NCI-H2081 treated with DMSO at 0.1 percent for 48 hours (cell line): ENCODE data around the gene SHANK2.
"Not testable (repeated sequence)": the region's sequence is repeated elsewhere in the genome, so short reads cannot be mapped to it uniquely, and the experiment has no call there.

Experiments
- DNase-seq: peaks from one replicate; lab custom pipeline; 2025; lab: John Stamatoyannopoulos, UW

Gene SHANK2

DNA sequence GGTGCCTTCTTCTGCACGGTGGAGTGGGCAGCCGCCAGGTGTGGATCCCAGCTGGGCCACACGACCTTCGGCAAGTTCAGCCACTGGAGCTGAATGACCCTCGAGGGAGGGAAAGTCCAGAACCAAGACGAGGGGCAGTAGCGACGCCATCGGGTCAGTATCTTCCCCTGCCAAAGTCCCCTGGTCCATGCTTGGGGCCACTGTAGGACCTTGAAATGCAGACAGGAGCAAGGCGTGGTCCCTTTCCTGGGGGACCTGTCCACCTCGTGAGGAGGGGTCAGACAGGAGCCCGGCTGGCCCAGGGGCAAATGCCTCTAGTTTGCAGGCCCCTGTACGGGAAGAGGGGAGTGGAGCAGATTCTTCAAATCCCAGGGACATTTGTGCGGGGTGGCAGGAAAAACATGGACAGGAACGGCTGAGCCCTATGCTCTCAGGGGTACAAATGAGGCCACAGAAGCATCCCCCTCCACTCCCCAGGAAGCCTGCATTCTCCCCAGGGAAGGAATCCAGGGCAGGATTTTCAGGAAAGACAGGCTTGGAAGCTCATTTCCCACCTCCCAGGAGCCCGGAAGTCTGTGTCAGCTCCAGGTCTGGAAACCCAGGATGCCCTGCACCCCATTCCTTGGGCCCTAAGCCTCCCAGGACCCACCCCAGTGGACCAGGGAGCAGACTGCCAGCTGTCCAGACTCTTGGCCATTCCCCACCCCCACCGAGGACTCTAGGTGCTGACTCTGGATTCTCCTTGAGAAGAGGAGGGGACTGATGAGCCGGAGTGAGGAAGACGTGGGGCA, 6.6 kb downstream of the SHANK2 start:
- no peak for DNase-seq

GRCh38 chr11:71244116-71244810, 8.1 kb downstream of the SHANK2 start:
- DNase-seq, result no peak

GRCh38 chr11:71242391-71242790, 10.0 kb downstream of the SHANK2 start:
- DNase-seq, result no peak

GRCh38 chr11:71241721-71242259, 10.6 kb downstream of the SHANK2 start:
- DNase-seq, result no peak

GRCh38 chr11:71240865-71241691, 11.3 kb downstream of the SHANK2 start:
- no peak for DNase-seq

GRCh38 chr11:71240061-71240690, 12.2 kb downstream of the SHANK2 start:
- DNase-seq, result no peak

DNA sequence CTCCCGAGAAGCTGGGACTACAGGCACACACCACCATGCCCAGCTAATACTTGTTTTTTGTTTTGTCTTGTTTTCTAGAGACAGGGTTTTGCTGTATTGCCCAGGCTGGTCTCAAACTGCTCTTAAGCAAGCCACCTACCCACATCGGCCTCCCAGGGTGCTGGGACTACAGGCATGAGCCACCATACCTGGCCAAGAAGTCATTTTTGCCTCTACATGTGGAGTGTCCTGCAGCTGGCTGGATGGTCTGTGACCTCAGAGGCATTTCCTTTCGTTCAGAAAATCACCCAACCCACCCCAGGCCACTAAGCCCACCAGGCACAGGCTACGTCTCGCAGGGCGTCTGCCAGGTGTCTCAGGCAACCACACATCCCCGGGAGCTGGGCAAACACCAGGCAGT, 12.8 kb downstream of the SHANK2 start:
- no peak for DNase-seq

DNA sequence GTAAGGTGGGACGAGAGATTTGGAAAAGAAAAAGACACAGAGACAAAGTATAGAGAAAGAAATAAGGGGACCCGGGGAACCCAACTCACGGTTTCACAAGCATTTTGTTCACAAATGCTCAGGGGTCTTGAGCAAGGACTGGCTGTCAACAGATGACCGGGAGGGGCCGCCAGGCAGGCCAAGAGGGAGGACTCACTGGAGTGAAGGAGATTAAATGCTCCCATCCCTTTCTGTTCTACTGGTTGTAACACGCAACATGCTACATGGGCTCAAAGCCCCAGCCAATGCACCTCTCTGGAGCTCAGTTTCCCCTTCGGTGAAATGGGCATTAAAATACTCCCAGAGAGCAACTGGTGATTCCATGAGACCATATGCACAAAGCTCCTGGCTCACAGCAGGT, 13.4 kb downstream of the SHANK2 start:
- DNase-seq, result no peak

DNA sequence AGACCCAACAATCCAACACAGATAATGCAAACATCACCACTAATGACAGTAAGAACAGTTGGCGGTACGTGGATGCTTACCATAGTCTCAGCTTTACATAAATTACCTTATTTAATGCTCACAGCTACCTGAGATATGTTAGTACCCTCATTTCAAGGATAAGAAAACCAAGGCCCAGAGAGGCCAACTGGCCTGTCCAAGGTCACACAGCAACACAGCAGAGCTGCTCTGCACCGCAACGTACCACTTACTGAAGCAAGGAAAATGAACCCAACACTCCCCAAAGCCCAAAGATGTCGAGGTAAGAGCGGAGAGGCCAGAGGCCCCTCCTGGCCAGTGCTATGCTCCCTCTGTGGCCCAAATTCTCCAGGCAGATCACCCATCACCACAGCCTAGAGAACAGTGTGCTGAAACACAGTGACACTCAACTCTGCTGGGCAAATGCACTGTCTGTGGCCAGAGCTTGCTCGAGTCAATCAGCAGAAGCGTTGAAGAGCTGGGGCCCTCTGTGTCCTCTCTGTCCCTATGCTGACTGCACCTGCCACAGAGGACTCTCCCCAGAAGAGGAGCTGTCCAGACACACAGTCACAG, 14.0 kb downstream of the SHANK2 start:
- DNase-seq, result no peak

- no peak for DNase-seq
Measured at GRCh38 chr11:71237853-71238252, 14.5 kb downstream of the SHANK2 start.

DNA sequence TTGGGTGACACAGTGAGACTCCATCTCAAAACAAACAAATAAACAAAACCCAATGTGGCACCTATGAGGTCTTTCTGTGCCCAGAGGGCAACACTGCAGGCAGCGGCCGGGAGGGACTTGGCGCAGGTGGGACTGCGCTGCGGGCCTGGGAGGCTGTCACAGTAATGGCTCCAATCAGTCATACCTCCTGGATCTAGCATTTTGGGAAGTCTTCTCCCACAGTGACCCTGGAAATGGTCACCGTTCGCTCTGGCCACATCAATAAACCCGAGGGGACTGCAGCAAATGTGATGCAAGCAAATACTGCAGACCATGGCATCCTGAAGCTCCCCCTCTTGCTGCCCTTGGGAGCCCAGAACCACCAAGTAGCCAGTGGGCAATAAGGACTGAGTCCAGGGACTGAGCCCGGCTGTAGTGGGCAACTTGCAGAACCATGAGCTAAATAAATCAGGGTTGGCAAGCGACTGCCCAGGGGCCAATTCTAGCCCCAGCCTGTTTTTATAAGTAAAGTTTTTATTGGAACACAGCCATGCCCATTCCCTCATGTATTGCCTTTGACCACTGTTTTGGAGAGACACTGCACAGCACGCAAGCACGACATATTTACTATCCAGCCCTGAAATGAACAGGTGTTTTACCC, 15.4 kb downstream of the SHANK2 start:
- DNase-seq, result no peak

- DNase-seq, result no peak
Measured at GRCh38 chr11:71235719-71236118, 16.7 kb downstream of the SHANK2 start.

- not testable (repeated sequence) for DNase-seq
Measured at GRCh38 chr11:71233896-71234852, 18.2 kb downstream of the SHANK2 start.

GRCh38 chr11:71232364-71232763, 20.0 kb downstream of the SHANK2 start:
- no peak for DNase-seq

DNA sequence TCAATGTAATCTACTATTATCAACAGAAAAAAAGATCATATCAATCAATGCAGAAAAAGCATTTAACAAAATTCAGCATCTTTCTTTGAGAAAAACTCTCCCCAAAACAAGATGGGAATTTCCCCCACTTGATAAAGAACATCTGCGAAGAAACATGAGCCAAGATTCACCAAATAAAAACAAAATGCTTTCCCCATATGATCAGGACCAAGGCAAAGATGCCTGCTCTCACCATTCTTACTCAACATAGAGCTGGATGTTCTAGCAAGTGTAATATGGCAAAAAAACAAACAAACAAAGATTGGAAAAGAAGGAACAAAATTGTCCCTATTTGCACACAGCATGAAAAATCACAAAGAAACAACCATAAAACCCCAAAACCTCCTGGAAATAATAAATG, 23.4 kb downstream of the SHANK2 start:
- DNase-seq, result no peak

DNA sequence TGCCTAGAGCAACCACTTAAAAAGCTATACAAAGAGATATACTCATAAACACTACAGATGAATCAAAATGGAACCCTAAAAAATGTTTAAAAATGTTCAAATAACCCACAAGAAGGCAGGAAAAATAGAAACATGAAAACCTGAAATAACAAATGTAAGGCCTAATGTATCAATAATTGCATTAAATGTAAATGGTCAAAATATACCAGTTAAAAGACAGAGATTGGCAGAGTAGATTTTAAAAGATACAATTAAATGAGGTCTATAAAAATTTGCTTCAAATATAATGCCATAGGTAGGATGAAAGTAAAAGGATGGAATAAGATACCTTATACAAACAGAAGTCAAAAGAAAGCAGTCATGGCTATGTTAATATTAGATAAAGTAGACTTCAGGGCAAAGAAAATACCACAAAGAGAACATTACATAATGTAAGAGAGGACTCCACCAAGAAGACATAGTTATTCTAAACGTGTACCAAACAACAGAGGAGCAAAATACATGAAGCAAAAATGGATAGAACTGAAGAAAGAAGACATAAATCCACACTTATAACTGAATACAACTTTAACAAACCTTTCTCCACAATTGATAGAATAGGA, 25.2 kb downstream of the SHANK2 start:
- no peak for DNase-seq

GRCh38 chr11:71223671-71224660, 28.4 kb downstream of the SHANK2 start:
- DNase-seq, result no peak

GRCh38 chr11:71223081-71223405, 29.3 kb downstream of the SHANK2 start:
- no peak for DNase-seq
